Measurements from ENCODE around the gene ALDOB.

The ALDOB gene

GRCh38 chr9:101435601-101436079, at the start of gene ALDOB:
Gene ALDOB, minus strand, starts transcription at chr9:101435774. Its CDS starts 4,887 bp downstream, at chr9:101430887.
- TF ChIP-seq CTCF (IDR thresholded peaks at IDR 0.05; ENCODE audit: low read depth, low read length): no peak
- DNase-seq: no peak
- no peaks in the 10 kb centered on the region for H3K9me3 ChIP-seq (ENCODE audit: severe bottlenecking)

GRCh38 chr9:101484046-101484445, 48.5 kb upstream of the ALDOB start:
- H3K36me3 ChIP-seq: no peaks in the 10 kb centered on the region
- H3K27me3 ChIP-seq (ENCODE audit: insufficient read depth, low read depth, severe bottlenecking): no peaks in the 10 kb centered on the region
- no peaks in the 10 kb centered on the region for H3K9me3 ChIP-seq (ENCODE audit: severe bottlenecking)
- DNase-seq: no peak
- no peak overlapping the region for H3K27ac ChIP-seq
- no peak overlapping the region for H3K4me3 ChIP-seq (ENCODE audit: low read depth, low read length)
- TF ChIP-seq CTCF (IDR thresholded peaks at IDR 0.05; ENCODE audit: low read depth, low read length): no peak

More at GRCh38 chr9:101435601-101436079, at the start of gene ALDOB:
- Histone ChIP-seq H3K27ac (no peak within 1 kb of the TSS), H3K4me3 (ENCODE audit: low read depth, low read length) (no peak within 1 kb of the TSS), H3K36me3 (no peaks in the 10 kb centered on the region), H3K27me3 (ENCODE audit: insufficient read depth, low read depth, severe bottlenecking) (no peaks in the 10 kb centered on the region)

GRCh38 chr9:101481261-101481660, 45.7 kb upstream of the ALDOB start:
- no peak overlapping the region for H3K27ac ChIP-seq
- no peak for TF ChIP-seq CTCF (IDR thresholded peaks at IDR 0.05; ENCODE audit: low read depth, low read length)
- DNase-seq: no peak

GRCh38 chr9:101480386-101480785, 44.8 kb upstream of the ALDOB start:
- no peak for TF ChIP-seq CTCF (IDR thresholded peaks at IDR 0.05; ENCODE audit: low read depth, low read length)
- H3K9me3 ChIP-seq (ENCODE audit: severe bottlenecking): no peaks in the 10 kb centered on the region
- no peak overlapping the region for H3K4me3 ChIP-seq (ENCODE audit: low read depth, low read length)
- DNase-seq: no peak
- H3K27ac ChIP-seq: no peak overlapping the region
- no peaks in the 10 kb centered on the region for H3K36me3 ChIP-seq
- H3K27me3 ChIP-seq (ENCODE audit: insufficient read depth, low read depth, severe bottlenecking): no peaks in the 10 kb centered on the region

More at GRCh38 chr9:101481261-101481660, 45.7 kb upstream of the ALDOB start:
- H3K4me3 ChIP-seq (ENCODE audit: low read depth, low read length): no peak overlapping the region
- no peaks in the 10 kb centered on the region for H3K36me3 ChIP-seq
- no peaks in the 10 kb centered on the region for H3K9me3 ChIP-seq (ENCODE audit: severe bottlenecking)
- H3K27me3 ChIP-seq (ENCODE audit: insufficient read depth, low read depth, severe bottlenecking): no peaks in the 10 kb centered on the region

- Histone ChIP-seq H3K9me3 (ENCODE audit: severe bottlenecking) (no peaks in the 10 kb centered on the region), H3K27ac (no peak overlapping the region), H3K36me3 (no peaks in the 10 kb centered on the region), H3K4me3 (ENCODE audit: low read depth, low read length) (no peak overlapping the region), H3K27me3 (ENCODE audit: insufficient read depth, low read depth, severe bottlenecking) (no peaks in the 10 kb centered on the region)
- TF ChIP-seq CTCF (IDR thresholded peaks at IDR 0.05; ENCODE audit: low read depth, low read length): no peak
- DNase-seq: peak; percentile 54
Measured at GRCh38 chr9:101479338-101480030, 43.9 kb upstream of the ALDOB start.
